Endometrial microvascular endothelial cells (primary cell): ENCODE data around the gene LYG2. TPM values are rescaled to one million over a fixed set of nuclear protein-coding genes. Genes with fewer than 3 reads are reported as not detected.
"Not testable (repeated sequence)": the region's sequence is repeated elsewhere in the genome, so short reads cannot be mapped to it uniquely, and the experiment has no call there.

ENCODE experiments used
- in situ Hi-C: cut with HindIII; loops from 2 replicates; pipeline ENCODE4 v1.10.0; 2017; ENCODE audit warnings: low sequenced_read_pairs, low pct_unique_long_range_greater_than_20kb; ENCODE audit errors: inconsistent ontology term
- total RNA-seq: library from RNA; depleted of rRNA; stranded (reverse); fragments of >200 nt; gene quantifications from one replicate; pipeline ENCODE4 v1.2.3, GENCODE V29; 2015; ENCODE audit errors: inconsistent ontology term

LYG2 gene
- total RNA-seq, 1 donor from 2014 or later: not detected

GRCh38 chr2:99216096-99216495 lies 39.4 kb downstream of the LYG2 start:
- in situ Hi-C loops: no loop called here

DNA sequence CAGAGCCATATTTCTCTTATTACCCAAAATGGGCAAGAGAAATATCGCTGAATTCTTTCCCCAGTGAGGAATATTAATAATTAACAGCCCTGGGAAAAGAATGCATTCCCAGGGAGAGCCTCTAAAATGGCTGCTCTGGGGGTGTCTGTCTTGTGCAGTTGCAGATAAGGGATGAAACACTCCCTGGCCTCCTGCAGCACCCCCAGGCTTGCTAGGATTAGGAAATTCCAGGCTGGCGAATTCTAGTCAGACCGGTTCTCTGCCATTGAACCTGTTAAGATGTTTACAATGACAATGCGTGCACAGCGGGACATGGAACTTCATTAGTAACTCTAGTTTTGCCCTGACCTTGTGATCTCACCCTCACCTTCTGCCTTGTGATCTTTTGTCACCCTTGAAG lies 50.0 kb downstream of the LYG2 start:
- in situ Hi-C loops: no loop called here

DNA sequence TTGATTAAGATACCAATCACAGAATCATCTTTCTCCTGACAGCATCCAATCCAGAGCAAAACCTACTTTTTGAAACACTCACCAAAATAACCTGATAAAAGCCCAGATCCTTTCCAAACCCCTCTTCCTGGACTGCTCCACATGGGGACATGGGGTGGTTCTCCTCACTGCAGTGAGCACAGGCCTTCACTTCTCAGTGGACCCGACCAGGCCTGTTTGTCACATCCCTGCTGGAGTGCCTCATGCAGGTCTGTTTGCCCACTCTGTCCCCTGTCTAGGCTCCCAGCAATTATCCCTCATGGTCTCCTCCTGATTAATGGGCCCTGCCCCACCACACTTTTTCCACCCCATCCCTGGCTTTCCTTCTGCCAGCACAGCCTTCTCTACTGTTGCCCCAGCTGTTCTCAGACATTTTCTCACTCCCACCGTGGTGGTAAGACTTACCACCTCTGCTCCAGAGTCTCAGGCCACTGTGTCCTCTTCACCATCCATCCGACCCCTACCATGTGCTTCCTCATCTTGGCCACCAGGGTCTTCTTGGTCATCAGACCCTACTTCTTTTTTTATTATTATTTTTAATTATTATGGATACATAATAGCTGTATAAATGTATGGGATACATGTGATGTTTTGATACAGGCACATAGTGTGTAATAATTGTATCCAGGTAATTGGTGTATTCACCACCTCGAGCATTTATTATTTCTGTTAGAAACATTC lies 53.3 kb downstream of the LYG2 start:
- in situ Hi-C loops: no loop called here

GRCh38 chr2:99200076-99200800 lies 55.2 kb downstream of the LYG2 start:
- in situ Hi-C loops: no loop called here

DNA sequence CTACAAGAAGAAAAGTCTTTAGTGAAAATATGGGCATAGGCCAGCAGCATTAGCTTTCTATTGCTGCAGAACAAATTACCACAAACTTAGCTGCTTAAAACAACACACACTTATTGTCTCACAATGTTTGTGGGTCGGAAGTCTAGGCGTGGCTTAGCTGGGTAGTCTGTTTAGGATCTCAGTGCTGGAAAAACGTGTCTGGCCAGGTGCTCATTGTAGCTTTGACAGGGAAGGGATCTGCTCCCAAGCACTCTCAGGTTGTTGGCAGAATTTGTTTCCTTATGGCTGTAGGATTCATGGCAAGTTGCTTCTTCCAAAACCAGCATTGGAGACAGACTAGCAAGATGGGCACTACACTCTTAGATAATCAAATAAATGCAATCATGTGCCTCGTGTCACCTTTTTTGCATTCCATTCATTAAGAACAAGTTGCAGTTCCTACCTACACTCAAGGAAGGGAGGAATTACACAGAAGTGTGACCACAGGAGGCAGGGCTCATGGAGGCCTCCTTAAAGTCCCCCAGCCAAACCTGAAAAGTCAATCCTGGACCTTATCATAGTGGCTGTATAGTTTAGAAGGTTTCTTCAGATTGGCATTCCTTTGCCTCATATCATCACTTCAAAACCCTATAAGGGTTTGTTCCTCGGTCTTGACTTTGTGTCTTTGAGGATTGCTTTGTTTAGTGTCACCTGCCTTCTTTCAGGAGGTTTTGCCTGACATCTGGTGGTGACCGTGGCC lies 57.2 kb downstream of the LYG2 start:
- in situ Hi-C loops: no loop called here

- in situ Hi-C loops: not testable (repeated sequence)
These were observed 63.1 kb downstream of the LYG2 start for GRCh38 chr2:99192364-99192763.

Other genes with a start within 250 kb of the LYG2 start
- gene C2orf15, start 114.0 kb downstream of the LYG2 start, total RNA-seq: 1.1 TPM
- gene TSGA10, start 100.7 kb downstream of the LYG2 start, total RNA-seq: 0.09 TPM
- 6.5 TPM for gene LIPT1, start 100.7 kb downstream of the LYG2 start, total RNA-seq
- gene MITD1, start 74.6 kb downstream of the LYG2 start, total RNA-seq: 17.8 TPM
- 48.1 TPM for gene MRPL30, start 74.5 kb downstream of the LYG2 start, total RNA-seq
- not detected for gene LYG1, start 45.5 kb upstream of the LYG2 start, total RNA-seq
- gene TXNDC9, start 80.7 kb upstream of the LYG2 start, total RNA-seq: 99.1 TPM
- 19.2 TPM for gene EIF5B, start 81.7 kb upstream of the LYG2 start, total RNA-seq
- 17.7 TPM for gene REV1, start 234.4 kb upstream of the LYG2 start, total RNA-seq